PC-3 (cell line): ENCODE results near the gene MGAT4B.

Experiments
- CTCF ChIP-seq: fragments of 300-600 bp; sonication (generic); conservative IDR thresholded peaks from 2 replicates; pipeline ENCODE4 v1.5.1; 2017; ENCODE audit warnings: antibody characterized with exemption, low read depth, mild to moderate bottlenecking, low read length
- EZH2 ChIP-seq: fragments of 300-600 bp; sonication (generic); IDR thresholded peaks from one replicate; pipeline ENCODE4 v1.6.1; 2017; ENCODE audit warnings: antibody characterized with exemption, mild to moderate bottlenecking, low read length; ENCODE audit not compliant: unreplicated experiment

GRCh38 chr5:179794171-179794570 lies 12.5 kb downstream of the MGAT4B start:
- TF ChIP-seq CTCF, result no peak
- no peak for TF ChIP-seq EZH2
